H1 (cell line): ENCODE data around the gene PLEKHO1. TPM values are rescaled to one million over a fixed set of nuclear protein-coding genes. Genes with fewer than 3 reads are reported as not detected.

ENCODE experiments used
- CHD7 ChIP-seq: fragments of 300-600 bp; sonication (generic); IDR thresholded peaks from 2 replicates; pipeline ENCODE4 v1.7.1; 2012; ENCODE audit warnings: low read length, moderate library complexity, mild to moderate bottlenecking, inconsistent platforms; ENCODE audit not compliant: insufficient replicate concordance
- polyA plus RNA-seq, 7 experiments: library from polyadenylated mRNA; depleted of rRNA in 3 of 7; stranded (reverse) in 5 of 7; unstranded in 2 of 7; fragments of >200 nt in 5 of 7; fragments of 200-250 nt in 2 of 7; gene quantifications; 1 replicate in 5 of 7; 2 replicates in 1 of 7; 4 replicates in 1 of 7; pipeline versions ENCODE4 v1.2.1 to v1.2.3, GENCODE V29; 2011 to 2013; ENCODE audit warnings: missing spikeins in 2 of 7, mixed read lengths in 2 of 7
- total RNA-seq: library from RNA; stranded (reverse); fragmentation: NEBNext Ultra II Directional; extraction: Animal tissue kit (Norgen Biotek cat#: 25700); gene quantifications from 2 replicates; pipeline ENCODE4 v1.2.1, GENCODE V29; 2021

PLEKHO1 gene
- total and polyA plus RNA-seq, 2 of the 8 experiments (the other 6 are each of a cell fraction or from before 2014, with no cell fraction given): 23.2 to 37.0 TPM

- TF ChIP-seq CHD7: no peak
Measured at GRCh38 chr1:150164779-150165178, 15.1 kb downstream of the PLEKHO1 start (continued).
